ENCODE results near the gene NPHP4.

- TF ChIP-seq CTCF (IDR thresholded peaks at IDR 0.05; ENCODE audit: extremely low read depth in 1 of 2, insufficient read depth in 1 of 2, low read depth in 1 of 2, low read length in 2 of 2): no peak
- TF ChIP-seq POLR2A (IDR thresholded peaks at IDR 0.05; ENCODE audit: low read depth, low read length): no peak
- no peak for TF ChIP-seq EZH2 (IDR thresholded peaks at IDR 0.05; ENCODE audit: borderline replicate concordance, low read depth, low read length, severe bottlenecking)
Measured at GRCh38 chr1:5921129-5921528, 71.1 kb downstream of the NPHP4 start.

Data from endothelial cell of umbilical vein (primary cell).